IPS DF 19.7 (cell line): Measurements from ENCODE around the gene YTHDF1.

Source experiments
- DNase-seq: peaks from one replicate; pipeline ENCODE4 v3.0.0-alpha.2; 2013; ENCODE audit warnings: low read depth, low spot score

The YTHDF1 gene

GRCh38 chr20:63208346-63208909 is 7.5 kb downstream of the YTHDF1 start:
- no peak for DNase-seq

GRCh38 chr20:63206878-63207277 is 9.1 kb downstream of the YTHDF1 start:
- no peak for DNase-seq

- DNase-seq: no peak
Measured at GRCh38 chr20:63205896-63206295, 10.0 kb downstream of the YTHDF1 start.

- no peak for DNase-seq
Measured at GRCh38 chr20:63204362-63204761, 11.6 kb downstream of the YTHDF1 start.

GRCh38 chr20:63202811-63203526 is 13.0 kb downstream of the YTHDF1 start:
- no peak for DNase-seq

- no peak for DNase-seq
Measured at GRCh38 chr20:63202021-63202420, 13.9 kb downstream of the YTHDF1 start.

GRCh38 chr20:63198606-63199005 is 17.3 kb downstream of the YTHDF1 start:
- no peak for DNase-seq

GRCh38 chr20:63196768-63197470 is 19.0 kb downstream of the YTHDF1 start:
- no peak for DNase-seq

- no peak for DNase-seq
Measured at GRCh38 chr20:63194797-63195173, 21.1 kb downstream of the YTHDF1 start.

GRCh38 chr20:63194007-63194796 is 21.7 kb downstream of the YTHDF1 start:
- no peak for DNase-seq

GRCh38 chr20:63192721-63193120 is 23.2 kb downstream of the YTHDF1 start:
- DNase-seq: no peak

GRCh38 chr20:63191400-63191799 is 24.5 kb downstream of the YTHDF1 start:
- no peak for DNase-seq

- no peak for DNase-seq
Measured at GRCh38 chr20:63190828-63191227, 25.1 kb downstream of the YTHDF1 start.

- DNase-seq: no peak
Measured at GRCh38 chr20:63189846-63190559, 25.9 kb downstream of the YTHDF1 start.

GRCh38 chr20:63189322-63189642 is 26.6 kb downstream of the YTHDF1 start:
- no peak for DNase-seq

GRCh38 chr20:63188641-63189321 is 27.1 kb downstream of the YTHDF1 start:
- DNase-seq: no peak

- DNase-seq: no peak
Measured at GRCh38 chr20:63188159-63188442, 27.8 kb downstream of the YTHDF1 start.

GRCh38 chr20:63187338-63188158 is 28.4 kb downstream of the YTHDF1 start:
- DNase-seq: no peak

GRCh38 chr20:63186528-63187316 is 29.2 kb downstream of the YTHDF1 start:
- no peak for DNase-seq

GRCh38 chr20:63186084-63186483 is 29.8 kb downstream of the YTHDF1 start:
- DNase-seq: no peak
